Liver (tissue), 9 donors: Measurements from ENCODE around the gene ROPN1L. TPM values are rescaled to one million over a fixed set of nuclear protein-coding genes. Genes with fewer than 3 reads are reported as not detected.

Source experiments
- DNase-seq: peaks from one replicate; pipeline ENCODE4 v3.0.0-alpha.2; 2017; ENCODE audit warnings: low spot score
- H3K27ac ChIP-seq, 2 donors: one replicate each; pipeline ENCODE4 v1.7.0; 2013; ENCODE audit warnings: inconsistent platforms in 2 of 2, low read length in 2 of 2, control low read depth in 1 of 2, low read depth in 1 of 2, mild to moderate bottlenecking in 1 of 2
- H3K27me3 ChIP-seq, 4 donors: one replicate each; pipeline versions ENCODE4 v1.6.1 to v1.7.0; 2013; ENCODE audit warnings: low read length in 3 of 4, inconsistent platforms in 1 of 4, mild to moderate bottlenecking in 1 of 4, moderate library complexity in 1 of 4; ENCODE audit not compliant: control insufficient read depth in 4 of 4, insufficient read depth in 4 of 4
- H3K36me3 ChIP-seq, 4 donors: one replicate each; pipeline versions ENCODE4 v1.6.1 to v1.7.0; 2013; ENCODE audit warnings: low read length in 3 of 4, mild to moderate bottlenecking in 3 of 4, low read depth in 1 of 4, moderate library complexity in 1 of 4; ENCODE audit not compliant: control insufficient read depth in 4 of 4, insufficient read depth in 3 of 4
- H3K4me1 ChIP-seq, 4 donors: one replicate each; pipeline versions ENCODE4 v1.6.1 to v1.7.0; 2013; ENCODE audit warnings: low read length in 3 of 4, mild to moderate bottlenecking in 3 of 4, moderate library complexity in 1 of 4; ENCODE audit not compliant: control insufficient read depth in 4 of 4, insufficient read depth in 4 of 4
- H3K4me3 ChIP-seq, 3 donors: one replicate each; pipeline versions ENCODE4 v1.6.1 to v1.7.0; 2013; ENCODE audit warnings: low read length in 3 of 3, control low read depth in 1 of 3, low read depth in 1 of 3, mild to moderate bottlenecking in 1 of 3
- H3K9ac ChIP-seq, 2 donors: one replicate each; pipeline ENCODE4 v1.7.0; 2013; ENCODE audit warnings: low read length in 2 of 2, mild to moderate bottlenecking in 2 of 2, moderate library complexity in 2 of 2, control low read depth in 1 of 2, low read depth in 1 of 2
- H3K9me3 ChIP-seq, 4 donors: one replicate each; pipeline versions ENCODE4 v1.6.1 to v1.7.0; 2013; ENCODE audit warnings: low read length in 3 of 4; ENCODE audit not compliant: control insufficient read depth in 4 of 4
- ATF3 ChIP-seq: IDR thresholded peaks from 2 replicates; pipeline ENCODE4 v1.6.1; 2016; ENCODE audit warnings: antibody characterized with exemption
- CTCF ChIP-seq: fragments of 150-350 bp; IDR thresholded peaks from 2 replicates; pipeline ENCODE4 v1.5.1; 2017; ENCODE audit warnings: improper control_type of control experiment, low read depth, low read length; ENCODE audit not compliant: missing input control
- EGR1 ChIP-seq, 2 donors: IDR thresholded peaks; 2 replicates each; pipeline ENCODE4 v1.6.1; 2016 to 2018; ENCODE audit warnings: antibody characterized with exemption in 2 of 2, low read depth in 2 of 2
- FOXA2 ChIP-seq: IDR thresholded peaks from 2 replicates; pipeline ENCODE4 v1.6.1; 2016; ENCODE audit warnings: antibody characterized with exemption
- GABPA ChIP-seq, 2 donors: IDR thresholded peaks in 1 of 2; conservative IDR thresholded peaks in 1 of 2; 2 replicates each; pipeline ENCODE4 v1.6.1; 2016; ENCODE audit warnings: antibody characterized with exemption in 2 of 2, mild to moderate bottlenecking in 1 of 2, moderate library complexity in 1 of 2
- HNF4A ChIP-seq, 2 donors: conservative IDR thresholded peaks; 2 replicates each; pipeline ENCODE4 v1.6.1; 2016; ENCODE audit warnings: antibody characterized with exemption in 2 of 2, mild to moderate bottlenecking in 2 of 2
- HNF4G ChIP-seq: IDR thresholded peaks from 2 replicates; pipeline ENCODE4 v1.6.1; 2016; ENCODE audit warnings: antibody characterized with exemption
- JUND ChIP-seq, 2 donors: IDR thresholded peaks; 2 replicates each; pipeline ENCODE4 v1.6.1; 2016; ENCODE audit warnings: antibody characterized with exemption in 2 of 2
- MAX ChIP-seq: IDR thresholded peaks from 2 replicates; pipeline ENCODE4 v1.6.1; 2016; ENCODE audit warnings: antibody characterized with exemption
- NR2F2 ChIP-seq: IDR thresholded peaks from 2 replicates; pipeline ENCODE4 v1.6.1; 2016; ENCODE audit warnings: antibody characterized with exemption
- RAD21 ChIP-seq, 2 donors: IDR thresholded peaks; 2 replicates each; pipeline ENCODE4 v1.6.1; 2016; ENCODE audit warnings: antibody characterized with exemption in 2 of 2, mild to moderate bottlenecking in 2 of 2
- RXRA ChIP-seq, 2 donors: IDR thresholded peaks; 2 replicates each; pipeline ENCODE4 v1.6.1; 2017 to 2018; ENCODE audit warnings: antibody characterized with exemption in 2 of 2, mild to moderate bottlenecking in 1 of 2
- SP1 ChIP-seq: IDR thresholded peaks from 2 replicates; pipeline ENCODE4 v1.6.1; 2018; ENCODE audit warnings: antibody characterized with exemption, mild to moderate bottlenecking
- TAF1 ChIP-seq: conservative IDR thresholded peaks from 2 replicates; pipeline ENCODE4 v1.6.1; 2016; ENCODE audit warnings: antibody characterized with exemption, mild to moderate bottlenecking
- YY1 ChIP-seq: IDR thresholded peaks from 2 replicates; pipeline ENCODE4 v1.6.1; 2016; ENCODE audit warnings: antibody characterized with exemption, mild to moderate bottlenecking
- ZBTB33 ChIP-seq: IDR thresholded peaks from 2 replicates; pipeline ENCODE4 v1.6.1; 2016; ENCODE audit warnings: antibody characterized with exemption
- WGBS: extraction: QIAGEN DNeasy Blood & Tissue Kit; methylation state at CpG from one replicate; pipeline ENCODE4 v1.1.7; 2013; 5-methylcytosine and 5-hydroxymethylcytosine counted together
- polyA plus RNA-seq, 2 donors: library from polyadenylated mRNA; stranded (reverse) in 1 of 2; unstranded in 1 of 2; fragments of 200-250 nt in 1 of 2; fragments of >200 nt in 1 of 2; fragmentation: Nextera tagmentation in 1 of 2; extraction: Ambion mirVana in 1 of 2; gene quantifications; one replicate each; pipeline versions ENCODE4 v1.2.1 to v1.2.3, GENCODE V29; 2013 to 2015
- total RNA-seq, 2 donors: library from RNA; depleted of rRNA; stranded (reverse); fragments of >200 nt; gene quantifications; one replicate each; pipeline ENCODE4 v1.2.3, GENCODE V29; 2014
- donor health status: healthy.
- donor health status: healthy.
- donor health status: healthy.
- donor health status: healthy.
- donor health status: healthy.

Gene ROPN1L
- total and polyA plus RNA-seq, 4 donors = 0.25 to 1.3 (median 0.87) TPM

GRCh38 chr5:10418654-10419345 is 22.9 kb upstream of the ROPN1L start:
- Histone ChIP-seq H3K4me3 (no peak overlapping the region), H3K9ac (no peak overlapping the region), H3K4me1 (peaks cover 0 to 3% (median 0%) of the 10 kb centered on the region in 4 donors), H3K27ac (no peak overlapping the region), H3K36me3 (peaks cover 7 to 72% (median 56%) of the 10 kb centered on the region in 4 donors), H3K27me3 (no peaks in the 10 kb centered on the region), H3K9me3 (no peaks in the 10 kb centered on the region)
- no peak for DNase-seq
- 97% methylated on average over 4 of the region's 4 CpGs for WGBS
- no peak for TF ChIP-seq ATF3
- no peak for TF ChIP-seq JUND (IDR thresholded peaks at IDR 0.05)
- TF ChIP-seq RAD21 (IDR thresholded peaks at IDR 0.05) = no peak
- no peak for TF ChIP-seq EGR1 (IDR thresholded peaks at IDR 0.05; ENCODE audit: low read depth in 2 of 2)
- no peak for TF ChIP-seq GABPA (IDR thresholded peaks at IDR 0.05 in 1 of 2, conservative IDR thresholded peaks at IDR 0.05 in 1 of 2)
- no peak for TF ChIP-seq ZBTB33

GRCh38 chr5:10420468-10420867 is 21.2 kb upstream of the ROPN1L start:
- Histone ChIP-seq H3K9me3 (no peaks in the 10 kb centered on the region), H3K36me3 (peaks cover 5 to 76% (median 54%) of the 10 kb centered on the region in 4 donors), H3K27me3 (no peaks in the 10 kb centered on the region), H3K27ac (no peak overlapping the region), H3K4me1 (peaks cover 0 to 3% (median 0%) of the 10 kb centered on the region in 4 donors), H3K4me3 (no peak overlapping the region), H3K9ac (no peak overlapping the region)
- DNase-seq = no peak
- TF ChIP-seq HNF4G = no peak
- no peak for TF ChIP-seq NR2F2
- no peak for TF ChIP-seq HNF4A (conservative IDR thresholded peaks at IDR 0.05)
- 95% methylated on average over 2 of the region's 2 CpGs for WGBS

GRCh38 chr5:10420932-10421331 is 20.7 kb upstream of the ROPN1L start:
- no peak for DNase-seq
- H3K4me3 ChIP-seq = no peak overlapping the region
- peaks cover 5 to 74% (median 52%) of the 10 kb centered on the region in 4 donors for H3K36me3 ChIP-seq
- H3K4me1 ChIP-seq = peaks cover 0 to 3% (median 0%) of the 10 kb centered on the region in 4 donors
- no peaks in the 10 kb centered on the region for H3K27me3 ChIP-seq
- no peak for TF ChIP-seq RXRA (IDR thresholded peaks at IDR 0.05)
- no peak for TF ChIP-seq EGR1 (IDR thresholded peaks at IDR 0.05; ENCODE audit: low read depth in 2 of 2)
- no peak for TF ChIP-seq HNF4G
- no peak for TF ChIP-seq HNF4A (conservative IDR thresholded peaks at IDR 0.05)
- no peak for TF ChIP-seq SP1
- TF ChIP-seq MAX = no peak
- no peak for TF ChIP-seq FOXA2
- TF ChIP-seq ATF3 = no peak
- no peak for TF ChIP-seq RAD21 (IDR thresholded peaks at IDR 0.05)
- no peak for TF ChIP-seq CTCF
- no peak for TF ChIP-seq TAF1
- TF ChIP-seq ZBTB33 = no peak
- TF ChIP-seq YY1 = no peak
- no peaks in the 10 kb centered on the region for H3K9me3 ChIP-seq
- no peak overlapping the region for H3K9ac ChIP-seq
- H3K27ac ChIP-seq = no peak overlapping the region
